SJCRH30 (cell line): ENCODE results near the gene SLC24A1. TPM values are rescaled to one million over a fixed set of nuclear protein-coding genes. Genes with fewer than 3 reads are reported as not detected.
"Not testable (repeated sequence)": the region's sequence is repeated elsewhere in the genome, so short reads cannot be mapped to it uniquely, and the experiment has no call there.

Experiments used
- DNase-seq, 2 experiments: peaks; one replicate each; pipeline ENCODE4 v3.0.0-alpha.2; 2015 to 2020
- H3K27ac ChIP-seq: fragments of 250-450 bp; sonication (Bioruptor Pico); 2 replicates; pipeline ENCODE4 v1.5.1; 2020; ENCODE audit warnings: mild to moderate bottlenecking, moderate library complexity
- H3K27me3 ChIP-seq: fragments of 250-450 bp; sonication (Bioruptor Pico); 2 replicates; pipeline ENCODE4 v1.5.1; 2020; ENCODE audit warnings: mild to moderate bottlenecking, moderate library complexity
- H3K36me3 ChIP-seq: fragments of 250-450 bp; sonication (Bioruptor Pico); 2 replicates; pipeline ENCODE4 v1.5.1; 2020; ENCODE audit warnings: mild to moderate bottlenecking, moderate library complexity
- H3K4me1 ChIP-seq: fragments of 250-450 bp; sonication (Bioruptor Pico); 2 replicates; pipeline ENCODE4 v1.5.1; 2020; ENCODE audit warnings: mild to moderate bottlenecking, moderate library complexity
- H3K4me3 ChIP-seq: fragments of 250-450 bp; sonication (Bioruptor Pico); 2 replicates; pipeline ENCODE4 v1.5.1; 2020; ENCODE audit warnings: mild to moderate bottlenecking, moderate library complexity
- H3K9me3 ChIP-seq: fragments of 250-450 bp; sonication (Bioruptor Pico); replicated peaks from 2 replicates; pipeline ENCODE4 v1.5.1; 2020; ENCODE audit warnings: mild to moderate bottlenecking, moderate library complexity
- total RNA-seq: library from RNA; depleted of rRNA; stranded (reverse); fragments of >200 nt; shearing (Covaris generic); gene quantifications from 2 replicates; pipeline ENCODE4 v1.2.3, GENCODE V29; 2014

The SLC24A1 gene
- total RNA-seq, 1 experiment from 2014 or later: 4.4 TPM

DNA sequence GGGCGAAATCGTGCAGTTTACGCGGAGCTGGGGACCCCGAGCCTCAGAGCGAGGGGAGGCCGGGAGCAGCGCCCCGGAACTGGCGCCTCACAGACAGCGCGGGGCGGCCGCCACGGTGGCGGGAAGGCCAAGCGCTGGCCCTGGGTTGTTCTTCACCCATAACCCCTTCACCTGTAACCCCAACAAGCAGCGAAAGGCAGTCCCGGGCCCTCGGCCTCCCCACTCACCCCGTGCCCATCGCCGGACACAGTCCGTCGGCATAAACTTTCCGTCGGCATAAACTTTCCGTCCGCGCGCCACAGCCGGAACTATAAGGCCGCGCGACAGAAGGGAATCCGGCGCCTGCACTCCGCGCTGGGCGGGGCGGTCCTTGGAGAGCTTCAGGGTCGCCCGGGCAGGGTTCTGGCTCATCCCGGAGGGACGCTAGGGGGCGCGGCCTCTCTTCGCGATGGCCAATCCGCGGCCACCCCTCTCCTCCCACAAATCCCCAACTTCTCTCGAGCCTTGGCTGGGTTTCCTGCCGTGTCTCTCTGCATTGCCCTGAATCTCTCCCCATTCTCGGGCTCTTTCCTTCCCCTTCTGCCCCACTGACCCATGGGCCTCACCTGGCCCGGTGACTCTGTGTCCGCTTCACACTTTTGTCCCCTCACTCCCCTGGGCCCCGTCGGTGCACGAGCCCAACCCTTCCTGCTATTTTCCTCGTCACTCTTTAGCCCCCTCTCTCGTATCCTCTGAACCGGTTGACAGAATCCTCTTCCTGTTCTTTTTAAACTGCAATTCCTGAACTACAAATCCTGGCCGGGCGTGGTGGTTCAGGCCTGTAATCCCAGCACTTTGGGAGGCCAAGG, 10.6 kb upstream of the SLC24A1 start, which contains the start of gene INTS14:
Gene INTS14, minus strand, starts transcription at position 261 of the 848 bp plus-strand sequence. CDS start 3,751 bp downstream, outside the sequence.
- Histone ChIP-seq H3K27me3 (no peaks in the 10 kb centered on the region), H3K9me3 (no peaks in the 10 kb centered on the region), H3K4me1 (peaks cover 5% of the 10 kb centered on the region; the same call in 1 of the 2 replicates), H3K4me3 (peak within 1 kb of the TSS; percentile 92), H3K27ac (peak within 1 kb of the TSS; percentile 77), H3K36me3 (no peaks in the 10 kb centered on the region)
- peak; percentile 97 to 98 for DNase-seq

DNA sequence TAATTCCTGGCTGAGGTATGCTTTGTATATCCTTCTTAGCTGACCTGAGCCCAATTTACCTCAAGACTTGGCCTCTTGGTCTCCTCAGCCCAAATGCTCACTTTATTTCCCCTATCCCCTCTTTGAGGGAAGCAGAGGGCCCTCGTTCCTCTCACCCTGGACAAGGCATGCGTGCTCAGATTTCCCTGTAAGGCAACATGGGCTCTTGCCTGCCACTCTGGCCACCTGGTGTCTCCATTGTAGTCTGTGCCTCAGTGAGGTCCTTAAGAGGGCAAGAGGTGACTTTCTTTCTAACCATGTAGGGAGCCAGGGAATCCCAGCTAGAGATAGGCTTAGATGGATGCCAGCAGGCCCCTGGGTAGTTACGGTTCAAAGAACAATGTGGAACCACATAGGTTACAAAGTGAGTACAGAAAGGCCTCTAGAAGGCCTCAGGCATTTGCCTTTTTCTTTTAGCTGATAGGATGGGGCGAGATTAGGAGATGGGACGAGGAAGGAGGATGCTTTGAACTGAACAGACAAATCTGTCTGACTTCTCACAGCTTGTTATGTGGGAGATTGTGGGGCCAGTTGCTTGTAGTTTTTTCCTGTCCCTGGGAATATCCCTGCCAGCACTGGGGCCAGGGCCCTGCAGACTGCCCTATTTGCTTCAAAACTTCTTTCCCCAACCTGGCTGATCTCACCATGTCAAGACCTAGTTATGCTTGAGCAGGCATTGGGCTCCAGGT, 9.7 kb upstream of the SLC24A1 start:
- peak; percentile 25 to 40 for DNase-seq
- no peaks in the 10 kb centered on the region for H3K9me3 ChIP-seq
- H3K4me3 ChIP-seq: peak overlapping the region; percentile 92
- no peaks in the 10 kb centered on the region for H3K27me3 ChIP-seq
- H3K36me3 ChIP-seq: no peaks in the 10 kb centered on the region
- peaks cover 5% of the 10 kb centered on the region; the same call in 1 of the 2 replicates for H3K4me1 ChIP-seq
- H3K27ac ChIP-seq: peak overlapping the region; percentile 77

DNA sequence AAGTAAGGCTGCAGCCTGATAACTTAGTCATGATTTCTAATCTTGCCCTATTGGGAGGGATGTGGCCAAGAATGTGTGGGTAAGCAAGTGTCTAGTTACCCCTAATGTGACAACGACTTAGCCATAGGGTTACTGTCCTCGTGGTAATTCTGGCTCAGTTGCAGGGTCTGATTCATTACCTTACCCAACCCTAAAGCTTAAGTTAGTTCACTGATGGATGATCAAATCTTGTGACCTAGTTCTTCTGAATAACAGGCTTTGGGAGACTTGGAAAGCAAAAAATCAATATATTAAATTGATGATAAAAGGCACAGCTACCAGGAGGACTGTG, 9.2 kb upstream of the SLC24A1 start:
- Histone ChIP-seq H3K4me3 (no peak overlapping the region), H3K4me1 (peaks cover 5% of the 10 kb centered on the region; the same call in 1 of the 2 replicates), H3K9me3 (no peaks in the 10 kb centered on the region), H3K36me3 (no peaks in the 10 kb centered on the region), H3K27ac (no peak overlapping the region), H3K27me3 (no peaks in the 10 kb centered on the region)
- no peak for DNase-seq

DNA sequence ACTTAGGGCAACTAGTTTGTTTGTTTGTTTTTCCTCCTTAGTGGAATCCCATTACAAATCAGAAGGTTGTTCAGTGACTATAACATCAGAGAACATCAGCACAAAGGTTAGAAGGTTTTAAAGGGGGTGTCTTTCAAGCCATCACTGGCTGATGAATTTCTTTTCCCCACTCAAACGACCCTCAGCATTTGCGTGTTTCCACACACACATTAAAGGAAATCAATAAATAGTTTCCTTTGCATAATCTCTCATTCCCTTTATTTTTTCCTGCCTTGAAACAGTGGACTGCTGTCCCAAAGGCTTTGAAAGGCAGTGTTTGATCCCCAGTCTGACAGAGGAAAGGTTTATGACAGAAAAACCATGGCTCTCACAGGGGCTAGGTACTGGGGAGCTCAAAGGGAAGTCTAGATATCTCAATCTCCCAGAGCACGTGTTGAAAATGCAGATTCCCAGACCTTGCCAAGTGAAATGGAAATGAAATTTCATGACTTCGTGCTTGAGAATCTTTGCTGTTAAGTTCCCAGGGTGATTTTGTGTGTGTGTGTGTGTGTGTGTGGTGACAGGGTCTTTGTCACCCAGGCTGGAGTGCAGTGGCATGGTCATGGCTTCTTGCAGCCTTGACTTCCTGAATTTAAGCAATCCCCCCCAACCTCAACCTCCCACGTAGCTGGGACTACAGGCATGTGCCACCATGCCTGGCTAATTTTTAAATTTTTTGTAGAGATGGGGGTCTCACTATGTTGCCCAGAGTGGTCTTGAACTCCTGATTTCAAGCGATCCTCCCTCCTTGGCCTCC, 8.6 kb upstream of the SLC24A1 start:
- H3K36me3 ChIP-seq: no peaks in the 10 kb centered on the region

DNA sequence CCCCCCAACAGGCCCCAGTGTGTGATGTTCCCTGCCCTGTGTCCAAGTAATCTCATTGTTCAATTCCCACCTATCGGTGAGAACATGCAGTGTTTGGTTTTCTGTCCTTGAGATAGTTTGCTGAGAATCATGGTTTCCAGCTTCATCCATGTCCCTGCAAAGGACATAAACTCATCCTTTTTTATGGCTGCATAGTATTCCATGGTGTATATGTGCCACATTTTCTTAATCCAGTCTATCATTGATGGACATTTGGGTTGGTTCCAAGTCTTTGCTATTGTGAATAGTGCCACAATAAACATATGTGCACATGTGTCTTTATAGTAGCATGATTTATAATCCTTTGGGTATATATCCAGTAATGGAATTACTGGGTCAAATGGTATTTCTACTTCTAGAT, 5.9 kb upstream of the SLC24A1 start:
- H3K27me3 ChIP-seq, H3K36me3 ChIP-seq, H3K4me3 ChIP-seq, H3K9me3 ChIP-seq, H3K27ac ChIP-seq, DNase-seq, H3K4me1 ChIP-seq: not testable (repeated sequence)

More for the DNA sequence above, 8.6 kb upstream of the SLC24A1 start:
- Histone ChIP-seq H3K27me3 (no peaks in the 10 kb centered on the region), H3K4me1 (peaks cover 5% of the 10 kb centered on the region; the same call in 1 of the 2 replicates), H3K4me3 (no peak overlapping the region), H3K9me3 (no peaks in the 10 kb centered on the region), H3K27ac (no peak overlapping the region)
- DNase-seq: no peak

DNA sequence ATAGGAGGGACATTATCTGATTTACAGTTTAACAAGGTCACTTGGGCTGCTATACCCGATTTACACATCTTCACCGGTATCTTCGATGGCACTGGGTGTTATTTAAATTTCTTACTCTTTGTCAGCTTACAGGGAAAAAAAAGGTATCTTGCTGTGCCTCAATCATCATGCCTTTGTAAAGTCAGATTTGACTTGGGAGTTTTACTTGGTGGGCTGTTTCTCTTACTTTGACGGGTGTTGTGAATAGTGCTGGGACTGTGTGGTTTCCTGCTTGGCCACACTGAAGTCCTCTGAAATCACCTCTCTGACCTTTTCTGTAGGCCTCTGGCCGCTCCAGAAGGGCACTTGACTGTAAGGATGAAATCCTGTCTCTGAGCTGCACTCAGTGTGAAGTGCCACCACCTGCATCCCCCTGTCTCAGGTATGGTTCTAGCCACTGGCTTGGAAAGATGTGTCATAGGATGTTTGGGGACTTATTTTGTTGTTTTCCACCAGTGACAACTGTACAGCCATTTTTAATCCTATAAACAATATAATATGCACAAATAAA, 3.1 kb upstream of the SLC24A1 start:
- H3K4me1 ChIP-seq: no peaks in the 10 kb centered on the region
- no peaks in the 10 kb centered on the region for H3K27me3 ChIP-seq
- H3K27ac ChIP-seq: no peak overlapping the region
- no peak overlapping the region for H3K4me3 ChIP-seq
- DNase-seq: no peak
- H3K9me3 ChIP-seq: no peaks in the 10 kb centered on the region
- H3K36me3 ChIP-seq: no peaks in the 10 kb centered on the region

DNA sequence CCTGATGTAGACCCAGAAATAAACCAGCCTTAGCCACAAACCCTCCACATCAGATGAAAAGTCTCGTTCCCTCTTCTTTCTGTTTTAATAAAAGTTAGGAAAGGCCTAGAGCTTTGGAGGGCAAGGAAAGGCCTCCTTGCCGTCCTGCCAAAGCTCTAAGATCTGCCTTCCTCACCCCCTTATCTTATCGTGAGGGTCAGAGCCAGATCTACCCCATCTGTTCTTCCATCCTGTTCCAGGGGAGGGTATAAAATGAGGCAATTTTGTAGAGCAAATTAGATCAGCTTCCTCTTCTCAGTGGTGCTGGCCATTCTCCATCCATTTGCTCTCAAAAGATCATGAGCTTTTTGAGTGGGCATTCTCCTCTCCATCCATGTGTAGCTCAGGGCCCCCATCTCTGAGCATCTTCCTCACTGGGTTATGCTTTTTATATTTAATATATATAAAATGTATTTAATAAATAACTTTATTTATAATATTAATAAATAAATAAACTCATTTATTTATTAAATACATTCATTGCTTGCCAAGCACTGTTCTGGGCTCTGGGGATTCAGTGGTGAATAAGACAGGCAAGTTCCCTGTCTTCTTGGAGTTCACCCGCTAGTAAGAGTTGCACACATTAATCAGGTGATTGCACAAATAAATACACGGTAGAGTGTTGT, 2.0 kb upstream of the SLC24A1 start:
- no peak overlapping the region for H3K4me3 ChIP-seq
- H3K36me3 ChIP-seq: no peaks in the 10 kb centered on the region
- no peak overlapping the region for H3K27ac ChIP-seq
- no peaks in the 10 kb centered on the region for H3K9me3 ChIP-seq
- no peaks in the 10 kb centered on the region for H3K4me1 ChIP-seq
- no peak for DNase-seq
- H3K27me3 ChIP-seq: no peaks in the 10 kb centered on the region

DNA sequence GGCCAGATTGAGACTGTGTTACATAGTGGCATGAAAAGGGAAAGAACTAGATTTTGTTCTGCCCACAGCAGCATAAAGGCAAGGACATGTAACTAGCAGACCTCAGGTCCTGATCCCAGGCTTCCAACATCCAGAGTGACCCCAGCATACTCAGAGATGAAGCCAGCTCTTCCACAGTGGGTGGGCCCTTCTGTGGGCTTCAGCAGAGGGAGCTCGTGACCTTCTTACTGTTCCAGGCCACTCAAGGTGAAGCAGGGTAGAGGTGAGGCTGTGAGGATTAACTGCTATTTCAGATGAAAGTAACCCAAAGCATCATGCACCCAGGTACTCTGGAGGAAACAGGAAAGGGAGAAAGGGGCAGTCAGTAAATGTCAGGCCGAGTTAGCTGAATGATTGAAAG, 905 bp upstream of the SLC24A1 start:
- DNase-seq: no peak
- H3K9me3 ChIP-seq: no peaks in the 10 kb centered on the region
- H3K27me3 ChIP-seq: no peaks in the 10 kb centered on the region
- H3K27ac ChIP-seq: no peak overlapping the region
- H3K4me3 ChIP-seq: no peak overlapping the region
- no peaks in the 10 kb centered on the region for H3K4me1 ChIP-seq
- H3K36me3 ChIP-seq: no peaks in the 10 kb centered on the region

DNA sequence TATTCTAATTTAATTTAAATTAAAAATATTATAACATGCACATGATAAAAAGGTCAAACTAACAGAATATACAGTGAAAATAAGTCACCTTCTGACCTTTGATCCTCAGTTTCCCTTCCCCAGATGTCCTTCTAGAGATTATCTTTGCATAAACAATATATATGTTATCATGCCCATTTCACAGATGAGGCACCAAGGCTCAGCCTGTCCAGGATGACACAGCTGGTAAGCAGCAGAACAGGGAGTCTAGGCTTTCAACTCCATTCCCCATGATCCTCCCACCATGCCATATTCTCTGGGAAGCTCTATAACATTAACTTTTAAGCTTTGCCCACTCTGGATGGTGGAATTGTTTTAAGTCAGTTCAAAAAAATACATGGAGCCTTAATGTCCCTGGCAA, 1.4 kb downstream of the SLC24A1 start:
- Histone ChIP-seq H3K9me3 (no peaks in the 10 kb centered on the region), H3K36me3 (no peaks in the 10 kb centered on the region), H3K27me3 (no peaks in the 10 kb centered on the region), H3K27ac (no peak overlapping the region), H3K4me3 (no peak overlapping the region), H3K4me1 (no peaks in the 10 kb centered on the region)
- no peak for DNase-seq

DNA sequence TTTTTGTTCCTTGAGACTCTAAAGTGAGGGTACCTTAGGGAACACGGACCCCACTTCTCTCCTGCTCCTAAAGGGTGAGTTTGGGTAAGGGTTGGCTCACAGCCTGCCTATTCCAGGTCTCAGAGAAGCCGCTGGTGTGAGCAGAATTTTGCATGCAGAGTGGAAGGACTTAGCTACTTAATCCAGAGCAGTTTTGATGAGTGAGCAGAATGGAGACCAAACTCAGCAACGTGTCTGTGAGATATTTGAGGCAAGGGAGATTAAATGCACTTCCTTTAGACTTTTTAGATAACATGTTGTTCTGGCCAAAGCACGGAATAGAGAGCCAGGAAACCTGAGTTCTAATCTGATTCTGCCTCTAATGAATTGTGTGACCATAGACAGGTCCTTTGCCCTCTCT, 5.1 kb downstream of the SLC24A1 start:
- H3K36me3 ChIP-seq: no peaks in the 10 kb centered on the region
- H3K27ac ChIP-seq: no peak overlapping the region
- H3K4me1 ChIP-seq: no peaks in the 10 kb centered on the region
- no peaks in the 10 kb centered on the region for H3K27me3 ChIP-seq
- H3K9me3 ChIP-seq: no peaks in the 10 kb centered on the region
- H3K4me3 ChIP-seq: no peak overlapping the region
- no peak for DNase-seq

DNA sequence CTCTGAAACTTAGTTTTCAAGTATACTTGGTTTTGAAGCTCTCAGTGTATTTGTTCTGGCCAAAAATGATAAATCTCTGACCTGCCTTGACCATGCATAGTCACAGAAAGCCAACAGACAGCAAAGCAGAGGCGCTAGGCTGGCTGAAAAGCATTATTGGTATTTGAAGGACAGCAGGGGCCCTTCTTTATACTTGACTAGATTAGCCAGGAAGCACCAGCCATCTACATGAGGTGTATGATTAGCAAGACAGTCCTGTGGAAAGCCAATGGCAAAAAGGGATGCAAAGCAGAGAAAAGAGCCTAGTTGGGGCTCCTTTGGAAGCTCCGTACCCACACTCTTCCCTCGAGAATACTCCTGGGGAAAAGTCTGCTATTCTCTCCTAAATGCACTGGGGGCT, 7.8 kb downstream of the SLC24A1 start:
- H3K27ac ChIP-seq: no peak overlapping the region
- DNase-seq: no peak
- H3K9me3 ChIP-seq: no peaks in the 10 kb centered on the region
- no peaks in the 10 kb centered on the region for H3K4me1 ChIP-seq
- H3K36me3 ChIP-seq: no peaks in the 10 kb centered on the region
- no peaks in the 10 kb centered on the region for H3K27me3 ChIP-seq
- no peak overlapping the region for H3K4me3 ChIP-seq

DNA sequence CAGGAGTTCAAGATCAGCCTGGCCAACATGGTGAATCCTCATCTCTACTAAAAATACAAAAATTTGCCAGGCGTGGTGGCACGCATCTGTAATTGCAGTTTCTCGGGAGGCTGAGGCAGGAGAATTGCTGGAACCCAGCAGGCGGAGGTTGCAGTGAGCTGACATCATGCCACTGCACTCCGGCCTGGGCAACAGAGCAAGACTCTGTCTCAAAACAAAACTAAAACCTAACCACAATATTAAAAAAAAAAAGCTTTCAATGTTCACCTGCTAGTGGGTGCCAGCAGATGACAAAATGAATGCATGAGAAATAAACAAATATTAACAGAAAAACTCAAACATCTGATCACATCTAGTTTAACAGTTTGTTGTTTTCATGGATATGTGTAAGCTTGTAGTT, 9.0 kb downstream of the SLC24A1 start:
- DNase-seq: no peak
- no peak overlapping the region for H3K27ac ChIP-seq
- H3K36me3 ChIP-seq: no peaks in the 10 kb centered on the region
- H3K9me3 ChIP-seq: no peaks in the 10 kb centered on the region
- H3K27me3 ChIP-seq: no peaks in the 10 kb centered on the region
- no peaks in the 10 kb centered on the region for H3K4me1 ChIP-seq
- H3K4me3 ChIP-seq: no peak overlapping the region

DNA sequence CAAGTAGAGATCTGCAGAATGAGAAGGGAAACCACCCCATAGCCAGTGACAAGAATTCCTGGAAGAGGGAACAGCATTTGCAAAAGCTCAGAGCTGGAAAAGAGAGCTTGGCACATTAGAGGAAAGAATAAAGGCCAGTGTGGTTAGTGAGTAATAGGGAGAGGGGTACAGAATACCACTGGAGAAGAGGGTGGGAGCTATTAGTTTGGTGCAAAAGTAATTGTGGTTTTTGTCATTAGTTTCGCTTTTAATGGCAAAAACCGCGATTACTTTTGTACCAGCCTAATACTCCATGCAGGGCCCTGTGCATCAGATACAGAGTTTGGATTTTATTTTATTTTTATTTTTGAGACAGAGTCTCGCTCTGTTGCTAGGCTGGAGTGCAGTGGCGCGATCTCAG, 9.8 kb downstream of the SLC24A1 start:
- Histone ChIP-seq H3K27me3 (no peaks in the 10 kb centered on the region), H3K27ac (no peak overlapping the region), H3K36me3 (no peaks in the 10 kb centered on the region), H3K4me3 (no peak overlapping the region), H3K9me3 (no peaks in the 10 kb centered on the region), H3K4me1 (no peaks in the 10 kb centered on the region)
- DNase-seq: no peak

DNA sequence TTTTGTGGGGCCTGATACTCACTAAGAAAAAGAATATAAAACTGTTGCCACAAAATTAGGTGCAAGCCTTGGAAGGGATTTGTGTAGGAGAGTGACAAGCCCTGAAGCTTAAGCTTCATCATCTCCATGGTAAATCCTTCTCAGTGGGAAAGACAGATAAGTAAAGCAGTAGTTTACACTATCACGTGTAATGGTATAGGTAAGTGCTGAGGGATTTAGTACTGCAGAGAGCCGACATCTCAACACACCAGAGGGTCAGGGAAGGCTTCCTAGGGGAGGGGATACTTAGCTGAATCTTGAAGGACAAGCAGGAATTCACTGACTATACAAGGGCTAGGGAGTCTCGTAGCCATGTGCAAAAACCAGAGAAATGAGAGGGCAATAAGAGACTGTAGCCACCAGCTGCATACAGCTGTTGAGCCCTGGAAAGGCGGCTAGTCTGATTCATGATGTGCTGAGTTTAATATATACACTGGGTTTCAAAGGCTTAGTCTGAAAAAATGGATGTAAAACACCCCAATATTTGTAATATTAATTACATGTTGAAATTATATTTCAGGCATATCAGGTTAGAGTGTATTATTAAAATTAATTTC, 11.1 kb downstream of the SLC24A1 start:
- DNase-seq: no peak
- Histone ChIP-seq H3K4me1 (no peaks in the 10 kb centered on the region), H3K27ac (no peak overlapping the region), H3K4me3 (no peak overlapping the region), H3K36me3 (no peaks in the 10 kb centered on the region), H3K9me3 (no peaks in the 10 kb centered on the region), H3K27me3 (no peaks in the 10 kb centered on the region)
